ENCODE measurements around the gene REXO4.
A peak's percentile ranks its signal among the peaks of the same experiment; 100 is the strongest.

GRCh38 chr9:133417541-133418461, at the start of gene REXO4:
- TF ChIP-seq EP300 (IDR thresholded peaks at IDR 0.05; ENCODE audit: borderline replicate concordance in 1 of 2, control insufficient read depth in 1 of 2, low read depth in 2 of 2, low read length in 2 of 2) (no peak), EZH2 (IDR thresholded peaks at IDR 0.05; ENCODE audit: borderline replicate concordance, control insufficient read depth, low read depth, low read length) (no peak), CREB1 (IDR thresholded peaks at IDR 0.05; ENCODE audit: low read depth) (peak; percentile 85), PAX5 (IDR thresholded peaks at IDR 0.05; ENCODE audit: borderline replicate concordance, low read depth, low read length) (peak; percentile 49; the same call in 1 of the 2 replicates), CTCF (IDR thresholded peaks at IDR 0.05 in 2 of 3, conservative IDR thresholded peaks at IDR 0.05 in 1 of 3; ENCODE audit: control insufficient read depth in 2 of 3, extremely low read depth in 1 of 3, insufficient read depth in 1 of 3, low read depth in 3 of 3, low read length in 3 of 3) (no peak), HDAC6 (IDR thresholded peaks at IDR 0.05; ENCODE audit: unreplicated experiment) (no peak), POLR2AphosphoS5 (IDR thresholded peaks at IDR 0.05; ENCODE audit: low read length) (peak; percentile 74), CEBPB (IDR thresholded peaks at IDR 0.05; ENCODE audit: borderline replicate concordance in 1 of 2, low read depth in 2 of 2, low read length in 2 of 2) (no peak), CHD1 (IDR thresholded peaks at IDR 0.05; ENCODE audit: low read depth, low read length) (no peak; the same call in 1 of the 2 replicates), CBX5 (IDR thresholded peaks at IDR 0.05; ENCODE audit: low read depth) (0 out of 2 replicates have a peak, but pooled peaks have one; percentile 53), ATF3 (IDR thresholded peaks at IDR 0.05; ENCODE audit: borderline replicate concordance, extremely low read depth, low read depth, low read length) (no peak), IRF5 (IDR thresholded peaks at IDR 0.05; ENCODE audit: borderline replicate concordance) (peak; percentile 62; the same call in 1 of the 2 replicates)

Data from GM12878 (cell line).